Parathyroid adenoma (tissue), 2 donors: ENCODE results near the gene PLCG1.

Experiments used
- H2AFZ ChIP-seq: fragments of 300-600 bp; sonication (generic); one replicate; pipeline ENCODE4 v1.7.0; 2017; ENCODE audit warnings: antibody characterized with exemption, mild to moderate bottlenecking
- H3K27ac ChIP-seq: fragments of 300-600 bp; sonication (generic); one replicate; pipeline ENCODE4 v1.7.0; 2017
- H3K27me3 ChIP-seq: fragments of 300-600 bp; sonication (generic); one replicate; pipeline ENCODE4 v1.7.0; 2017; ENCODE audit warnings: low read length; ENCODE audit not compliant: control insufficient read depth, insufficient read depth
- H3K36me3 ChIP-seq: fragments of 300-600 bp; sonication (generic); one replicate; pipeline ENCODE4 v1.7.0; 2017; ENCODE audit warnings: low read length; ENCODE audit not compliant: control insufficient read depth, insufficient read depth
- H3K4me1 ChIP-seq: fragments of 300-600 bp; sonication (generic); one replicate; pipeline ENCODE4 v1.7.0; 2017; ENCODE audit warnings: control low read depth
- H3K4me2 ChIP-seq: fragments of 300-600 bp; sonication (generic); one replicate; pipeline ENCODE4 v1.7.0; 2017; ENCODE audit warnings: low read length
- H3K4me3 ChIP-seq: fragments of 300-600 bp; sonication (generic); one replicate; pipeline ENCODE4 v1.7.0; 2017; ENCODE audit warnings: low read depth, low read length
- H3K79me2 ChIP-seq: fragments of 300-600 bp; sonication (generic); one replicate; pipeline ENCODE4 v1.7.0; 2017; ENCODE audit warnings: control low read depth
- H3K9ac ChIP-seq: fragments of 300-600 bp; sonication (generic); one replicate; pipeline ENCODE4 v1.7.0; 2017; ENCODE audit warnings: mild to moderate bottlenecking
- H3K9me3 ChIP-seq: fragments of 300-600 bp; sonication (generic); one replicate; pipeline ENCODE4 v1.7.0; 2017; ENCODE audit warnings: low read length; ENCODE audit not compliant: control insufficient read depth
- CTCF ChIP-seq: fragments of 300-600 bp; sonication (generic); IDR thresholded peaks from one replicate; pipeline ENCODE4 v1.7.0; 2017; ENCODE audit warnings: antibody characterized with exemption, mild to moderate bottlenecking
- donor health status: primary hyperparathyroidism.

The PLCG1 gene

GRCh38 chr20:41185013-41185757 is 47.8 kb downstream of the PLCG1 start:
- Histone ChIP-seq H3K4me1 (no peaks in the 10 kb centered on the region), H3K4me2 (no peak overlapping the region), H3K27ac (no peak overlapping the region), H3K4me3 (no peak overlapping the region), H3K36me3 (no peaks in the 10 kb centered on the region), H3K9ac (no peak overlapping the region), H3K9me3 (no peaks in the 10 kb centered on the region), H3K27me3 (no peaks in the 10 kb centered on the region), H3K79me2 (no peaks in the 10 kb centered on the region), H2AFZ (no peak overlapping the region)
- TF ChIP-seq CTCF, result no peak

GRCh38 chr20:41187668-41188067 is 50.3 kb downstream of the PLCG1 start:
- no peak overlapping the region for H3K9ac ChIP-seq
- H3K4me2 ChIP-seq, result no peak overlapping the region
- no peaks in the 10 kb centered on the region for H3K4me1 ChIP-seq
- no peak overlapping the region for H2AFZ ChIP-seq
- H3K9me3 ChIP-seq, result no peaks in the 10 kb centered on the region
- no peak for TF ChIP-seq CTCF
- H3K27ac ChIP-seq, result no peak overlapping the region
- no peaks in the 10 kb centered on the region for H3K27me3 ChIP-seq
- H3K4me3 ChIP-seq, result no peak overlapping the region
- no peaks in the 10 kb centered on the region for H3K79me2 ChIP-seq
- no peaks in the 10 kb centered on the region for H3K36me3 ChIP-seq

- Histone ChIP-seq H3K27me3 (no peaks in the 10 kb centered on the region), H3K4me2 (no peak overlapping the region), H3K4me1 (no peaks in the 10 kb centered on the region), H3K9ac (no peak overlapping the region), H3K9me3 (no peaks in the 10 kb centered on the region), H3K27ac (no peak overlapping the region), H2AFZ (no peak overlapping the region), H3K79me2 (no peaks in the 10 kb centered on the region), H3K36me3 (no peaks in the 10 kb centered on the region), H3K4me3 (no peak overlapping the region)
- TF ChIP-seq CTCF, result no peak
Observed at GRCh38 chr20:41191562-41192500, 54.5 kb downstream of the PLCG1 start.

DNA sequence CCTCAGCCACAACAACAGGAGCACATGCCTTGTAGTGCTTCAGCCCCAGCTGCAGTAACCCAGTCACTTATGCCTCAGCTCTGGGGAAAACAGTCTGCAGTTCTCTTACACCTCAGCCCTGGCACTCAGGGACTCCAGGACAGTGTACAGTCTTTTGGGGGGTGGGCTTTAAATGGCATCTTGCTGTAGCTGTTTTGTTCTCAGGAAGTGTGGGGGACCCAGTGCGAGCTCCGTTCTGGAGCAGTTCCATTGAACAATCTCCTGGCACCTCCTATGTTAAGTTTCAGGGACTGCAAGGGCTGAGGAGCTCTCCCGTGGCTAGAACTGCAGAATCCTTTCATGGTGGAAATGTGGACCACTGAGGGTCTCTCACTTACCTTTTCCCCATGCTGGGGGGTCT is 55.2 kb downstream of the PLCG1 start:
- Histone ChIP-seq H3K9me3 (no peaks in the 10 kb centered on the region), H3K79me2 (no peaks in the 10 kb centered on the region), H3K27me3 (no peaks in the 10 kb centered on the region), H3K9ac (no peak overlapping the region), H3K4me2 (no peak overlapping the region), H3K4me3 (no peak overlapping the region), H2AFZ (no peak overlapping the region), H3K4me1 (no peaks in the 10 kb centered on the region), H3K27ac (no peak overlapping the region), H3K36me3 (no peaks in the 10 kb centered on the region)
- TF ChIP-seq CTCF, result no peak
